ENCODE data around the gene DCAF17.

GRCh38 chr2:171441470-171441869 is 7.4 kb downstream of the DCAF17 start:
- TF ChIP-seq ZNF274 (IDR thresholded peaks at IDR 0.05; ENCODE audit: low read depth, low read length): no peak
- no peak for TF ChIP-seq SUZ12 (IDR thresholded peaks at IDR 0.05; ENCODE audit: extremely low read depth, insufficient read depth, insufficient read length)
- TF ChIP-seq YY1 (IDR thresholded peaks at IDR 0.05; ENCODE audit: insufficient read depth, insufficient read length): no peak

All from NT2/D1 (cell line).